Upper lobe of left lung (tissue), 4 donors: ENCODE results near the gene LCE3A.

Experiments used
- EP300 ChIP-seq, 4 donors: sonication (generic); formaldehyde crosslinking; IDR thresholded peaks; one replicate each; pipeline ENCODE4 v1.5.1; 2017; ENCODE audit warnings: antibody characterized with exemption in 4 of 4, control low read depth in 2 of 4
- POLR2A ChIP-seq, 4 donors: fragments of 450-650 bp; IDR thresholded peaks; one replicate each; pipeline ENCODE4 v1.5.1; 2016 to 2017; ENCODE audit warnings: antibody characterized with exemption in 4 of 4, mild to moderate bottlenecking in 2 of 4
- TF ChIP-seq, protein P1 (sequence below), 6 experiments: fragments of 450-650 bp in 4 of 6; fragments of 200-600 bp in 2 of 6; sonication (generic) in 2 of 6; IDR thresholded peaks; one replicate each; pipeline ENCODE4 v1.5.1; 2016 to 2019; ENCODE audit warnings: antibody characterized with exemption in 6 of 6

GRCh38 chr1:152658649-152659048 lies 35.7 kb upstream of the LCE3A start:
- TF ChIP-seq, protein P1, sequence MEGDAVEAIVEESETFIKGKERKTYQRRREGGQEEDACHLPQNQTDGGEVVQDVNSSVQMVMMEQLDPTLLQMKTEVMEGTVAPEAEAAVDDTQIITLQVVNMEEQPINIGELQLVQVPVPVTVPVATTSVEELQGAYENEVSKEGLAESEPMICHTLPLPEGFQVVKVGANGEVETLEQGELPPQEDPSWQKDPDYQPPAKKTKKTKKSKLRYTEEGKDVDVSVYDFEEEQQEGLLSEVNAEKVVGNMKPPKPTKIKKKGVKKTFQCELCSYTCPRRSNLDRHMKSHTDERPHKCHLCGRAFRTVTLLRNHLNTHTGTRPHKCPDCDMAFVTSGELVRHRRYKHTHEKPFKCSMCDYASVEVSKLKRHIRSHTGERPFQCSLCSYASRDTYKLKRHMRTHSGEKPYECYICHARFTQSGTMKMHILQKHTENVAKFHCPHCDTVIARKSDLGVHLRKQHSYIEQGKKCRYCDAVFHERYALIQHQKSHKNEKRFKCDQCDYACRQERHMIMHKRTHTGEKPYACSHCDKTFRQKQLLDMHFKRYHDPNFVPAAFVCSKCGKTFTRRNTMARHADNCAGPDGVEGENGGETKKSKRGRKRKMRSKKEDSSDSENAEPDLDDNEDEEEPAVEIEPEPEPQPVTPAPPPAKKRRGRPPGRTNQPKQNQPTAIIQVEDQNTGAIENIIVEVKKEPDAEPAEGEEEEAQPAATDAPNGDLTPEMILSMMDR (IDR thresholded peaks at IDR 0.05) = no peak
- no peak for TF ChIP-seq POLR2A (IDR thresholded peaks at IDR 0.05)
- no peak for TF ChIP-seq EP300 (IDR thresholded peaks at IDR 0.05)
